Mesothelial cell of epicardium (in vitro differentiated cells): ENCODE measurements around the gene R3HDM4. TPM values are rescaled to one million over a fixed set of nuclear protein-coding genes. Genes with fewer than 3 reads are reported as not detected.

Experiments used
- DNase-seq, 2 experiments: peaks; one replicate each; pipeline ENCODE4 v3.0.0; 2021; ENCODE audit warnings: low spot score in 2 of 2; ENCODE audit not compliant: unreplicated experiment in 2 of 2
- H3K27ac Mint-ChIP-seq: 2 replicates; pipeline ENCODE4 v1.8.0; 2021; ENCODE audit warnings: mixed read lengths
- H3K27me3 Mint-ChIP-seq: 2 replicates; pipeline ENCODE4 v1.8.0; 2021; ENCODE audit warnings: low read depth, mixed read lengths
- H3K36me3 Mint-ChIP-seq: 2 replicates; pipeline ENCODE4 v1.8.0; 2021; ENCODE audit warnings: mixed read lengths
- H3K4me1 Mint-ChIP-seq: 2 replicates; pipeline ENCODE4 v1.8.0; 2021; ENCODE audit warnings: mixed read lengths
- H3K4me3 Mint-ChIP-seq: 2 replicates; pipeline ENCODE4 v1.8.0; 2021; ENCODE audit warnings: mild to moderate bottlenecking, moderate library complexity, mixed read lengths
- H3K9me3 Mint-ChIP-seq: 2 replicates; pipeline ENCODE4 v1.8.0; 2021; ENCODE audit warnings: mixed read lengths
- total RNA-seq: library from RNA; stranded (reverse); gene quantifications from 3 replicates; pipeline ENCODE4 v1.2.1, GENCODE V29; 2021
- TF ChIP-seq, protein P1 (sequence below): fragments of 200-600 bp; sonication (generic); IDR thresholded peaks from one replicate; pipeline ENCODE4 v1.5.0; 2021; ENCODE audit warnings: antibody characterized with exemption; ENCODE audit not compliant: unreplicated experiment

The R3HDM4 gene
- total RNA-seq, 1 donor from 2014 or later = 50.5 TPM

DNA sequence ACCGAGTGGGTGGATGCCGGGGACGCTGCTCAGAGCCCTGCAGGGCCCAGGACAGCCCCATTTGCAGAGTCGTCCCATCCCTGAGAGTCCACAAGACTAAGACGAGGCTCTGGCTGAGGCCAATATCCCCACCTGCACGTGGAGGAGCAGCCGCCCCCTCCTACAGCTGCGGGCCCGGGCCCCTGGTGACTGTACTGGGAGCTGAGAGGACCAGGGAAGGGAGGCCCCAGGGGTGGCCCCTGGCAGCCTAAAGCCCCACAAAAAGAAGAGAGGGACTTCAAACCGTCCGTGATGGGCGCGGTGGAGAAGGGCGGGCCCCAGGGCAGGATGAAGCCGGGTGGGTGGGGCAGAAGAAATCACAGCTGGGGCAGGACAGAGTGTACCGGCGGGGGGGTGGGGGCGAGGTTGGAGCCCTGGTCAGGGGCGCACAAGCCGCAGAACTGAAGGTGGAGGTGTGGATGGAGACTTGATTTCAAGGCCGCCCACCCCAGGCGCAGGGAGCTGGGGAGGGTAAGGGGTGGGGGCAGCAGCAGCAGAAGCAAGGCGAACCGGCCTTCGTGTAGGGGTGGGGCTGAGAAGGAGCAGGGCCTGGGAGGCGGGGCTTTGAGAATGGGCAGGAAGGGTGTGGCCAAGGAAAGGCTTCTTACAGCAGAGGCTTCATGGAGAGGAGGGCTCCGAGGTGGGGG is 40.6 kb downstream of the R3HDM4 start:
- Mint-ChIP-seq H3K4me1 (peaks cover 2% of the 10 kb centered on the region), H3K27me3 (peaks cover 2% of the 10 kb centered on the region), H3K9me3 (no peaks in the 10 kb centered on the region), H3K36me3 (peaks cover 16% of the 10 kb centered on the region), H3K4me3 (no peak overlapping the region), H3K27ac (peak overlapping the region; percentile 89)
- peak in 1 of 2 experiments; percentile 64 for DNase-seq
- TF ChIP-seq, protein P1, sequence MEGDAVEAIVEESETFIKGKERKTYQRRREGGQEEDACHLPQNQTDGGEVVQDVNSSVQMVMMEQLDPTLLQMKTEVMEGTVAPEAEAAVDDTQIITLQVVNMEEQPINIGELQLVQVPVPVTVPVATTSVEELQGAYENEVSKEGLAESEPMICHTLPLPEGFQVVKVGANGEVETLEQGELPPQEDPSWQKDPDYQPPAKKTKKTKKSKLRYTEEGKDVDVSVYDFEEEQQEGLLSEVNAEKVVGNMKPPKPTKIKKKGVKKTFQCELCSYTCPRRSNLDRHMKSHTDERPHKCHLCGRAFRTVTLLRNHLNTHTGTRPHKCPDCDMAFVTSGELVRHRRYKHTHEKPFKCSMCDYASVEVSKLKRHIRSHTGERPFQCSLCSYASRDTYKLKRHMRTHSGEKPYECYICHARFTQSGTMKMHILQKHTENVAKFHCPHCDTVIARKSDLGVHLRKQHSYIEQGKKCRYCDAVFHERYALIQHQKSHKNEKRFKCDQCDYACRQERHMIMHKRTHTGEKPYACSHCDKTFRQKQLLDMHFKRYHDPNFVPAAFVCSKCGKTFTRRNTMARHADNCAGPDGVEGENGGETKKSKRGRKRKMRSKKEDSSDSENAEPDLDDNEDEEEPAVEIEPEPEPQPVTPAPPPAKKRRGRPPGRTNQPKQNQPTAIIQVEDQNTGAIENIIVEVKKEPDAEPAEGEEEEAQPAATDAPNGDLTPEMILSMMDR = no peak

DNA sequence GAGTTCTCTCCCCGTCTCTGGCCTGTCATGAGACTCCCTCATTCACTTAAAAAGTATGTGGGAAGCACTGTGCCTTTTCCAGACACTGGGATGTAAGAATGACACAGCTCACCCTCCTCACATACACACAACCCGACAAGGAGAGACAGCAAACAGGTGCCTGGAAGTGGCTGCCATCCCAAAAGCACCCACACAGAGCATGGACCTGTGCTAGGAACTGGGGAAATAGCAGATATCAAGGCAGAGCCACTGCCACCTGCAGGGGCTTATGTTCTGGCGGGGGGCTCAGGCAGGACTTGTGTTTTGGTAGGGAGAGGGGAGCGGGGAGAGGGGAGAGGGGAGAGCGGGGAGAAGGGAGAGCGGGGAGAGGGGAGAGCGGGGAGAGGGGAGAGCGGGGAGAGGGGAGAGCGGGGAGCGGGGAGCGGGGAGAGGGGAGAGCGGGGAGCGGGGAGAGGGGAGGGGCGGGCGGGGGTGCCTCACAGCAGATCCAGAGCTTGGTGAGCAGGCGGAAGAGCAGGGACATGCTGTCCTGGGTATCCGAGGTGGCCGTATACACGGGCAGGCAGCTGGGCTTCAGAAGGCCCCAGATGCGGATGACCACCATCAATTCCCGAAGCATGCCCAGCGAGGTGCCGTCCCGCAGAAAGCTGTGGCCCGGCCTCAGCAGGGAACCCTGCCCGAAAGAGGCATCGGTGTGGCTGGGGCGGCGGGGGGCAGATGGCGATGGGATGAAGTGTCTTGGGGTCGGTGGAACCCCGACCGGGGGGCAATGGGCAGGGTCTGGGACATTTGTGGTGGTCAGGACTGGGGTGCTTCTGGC is 41.4 kb downstream of the R3HDM4 start:
- Mint-ChIP-seq H3K4me1 (peaks cover 2% of the 10 kb centered on the region), H3K27ac (peak overlapping the region; percentile 92), H3K27me3 (peaks cover 2% of the 10 kb centered on the region), H3K9me3 (no peaks in the 10 kb centered on the region), H3K4me3 (peak overlapping the region; percentile 28), H3K36me3 (peaks cover 16% of the 10 kb centered on the region)
- no peak for DNase-seq
- TF ChIP-seq, protein P1 = no peak

DNA sequence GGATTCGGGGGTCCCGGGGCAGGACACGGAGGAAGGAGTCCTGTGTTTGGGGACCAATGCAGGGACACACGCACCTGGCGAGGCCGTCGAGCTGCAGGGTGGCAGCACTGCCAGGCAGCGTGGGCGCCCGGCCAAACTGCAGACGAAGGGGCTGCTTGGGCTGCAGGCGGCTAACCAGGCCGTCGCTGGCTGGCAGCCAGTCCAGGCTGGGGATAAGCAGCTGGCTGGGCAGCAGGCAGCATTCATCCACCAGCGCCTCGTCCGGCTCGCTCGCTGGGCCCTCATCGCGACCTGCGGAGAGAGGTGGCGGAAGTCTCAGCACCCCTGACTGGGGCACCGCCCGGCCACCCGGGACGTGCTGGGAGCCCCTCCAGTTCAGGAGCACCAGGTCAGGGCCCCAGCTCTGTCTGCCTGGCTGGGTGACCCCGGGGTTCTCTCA is 42.0 kb downstream of the R3HDM4 start:
- Mint-ChIP-seq H3K27ac (no peak overlapping the region), H3K36me3 (peaks cover 16% of the 10 kb centered on the region), H3K27me3 (peaks cover 2% of the 10 kb centered on the region), H3K4me3 (no peak overlapping the region), H3K9me3 (no peaks in the 10 kb centered on the region), H3K4me1 (peaks cover 2% of the 10 kb centered on the region)
- TF ChIP-seq, protein P1 = no peak
- DNase-seq = no peak

DNA sequence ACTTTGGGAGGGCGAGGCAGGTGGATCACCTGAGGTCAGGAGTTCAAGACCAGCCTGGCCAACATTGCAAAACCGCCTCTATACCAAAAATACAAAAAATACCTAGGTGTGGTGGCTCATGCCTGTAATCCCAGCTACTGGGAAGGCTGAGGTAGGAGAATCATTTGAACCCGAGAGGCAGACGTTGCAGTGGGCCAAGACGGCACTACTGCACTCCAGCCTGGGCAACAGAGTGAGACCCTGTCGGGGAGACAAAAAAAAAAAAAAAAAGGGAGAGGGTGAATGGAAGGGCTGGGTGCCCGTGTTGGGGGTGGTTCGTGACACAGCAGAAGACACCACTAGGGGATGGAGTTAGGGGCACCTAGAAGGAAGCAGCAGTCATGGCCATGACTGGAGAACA is 42.7 kb downstream of the R3HDM4 start:
- Mint-ChIP-seq H3K36me3 (peaks cover 16% of the 10 kb centered on the region), H3K27ac (peak overlapping the region; percentile 60), H3K4me1 (peaks cover 2% of the 10 kb centered on the region), H3K27me3 (peaks cover 2% of the 10 kb centered on the region), H3K9me3 (no peaks in the 10 kb centered on the region), H3K4me3 (no peak overlapping the region)
- TF ChIP-seq, protein P1 = no peak
- DNase-seq = no peak

DNA sequence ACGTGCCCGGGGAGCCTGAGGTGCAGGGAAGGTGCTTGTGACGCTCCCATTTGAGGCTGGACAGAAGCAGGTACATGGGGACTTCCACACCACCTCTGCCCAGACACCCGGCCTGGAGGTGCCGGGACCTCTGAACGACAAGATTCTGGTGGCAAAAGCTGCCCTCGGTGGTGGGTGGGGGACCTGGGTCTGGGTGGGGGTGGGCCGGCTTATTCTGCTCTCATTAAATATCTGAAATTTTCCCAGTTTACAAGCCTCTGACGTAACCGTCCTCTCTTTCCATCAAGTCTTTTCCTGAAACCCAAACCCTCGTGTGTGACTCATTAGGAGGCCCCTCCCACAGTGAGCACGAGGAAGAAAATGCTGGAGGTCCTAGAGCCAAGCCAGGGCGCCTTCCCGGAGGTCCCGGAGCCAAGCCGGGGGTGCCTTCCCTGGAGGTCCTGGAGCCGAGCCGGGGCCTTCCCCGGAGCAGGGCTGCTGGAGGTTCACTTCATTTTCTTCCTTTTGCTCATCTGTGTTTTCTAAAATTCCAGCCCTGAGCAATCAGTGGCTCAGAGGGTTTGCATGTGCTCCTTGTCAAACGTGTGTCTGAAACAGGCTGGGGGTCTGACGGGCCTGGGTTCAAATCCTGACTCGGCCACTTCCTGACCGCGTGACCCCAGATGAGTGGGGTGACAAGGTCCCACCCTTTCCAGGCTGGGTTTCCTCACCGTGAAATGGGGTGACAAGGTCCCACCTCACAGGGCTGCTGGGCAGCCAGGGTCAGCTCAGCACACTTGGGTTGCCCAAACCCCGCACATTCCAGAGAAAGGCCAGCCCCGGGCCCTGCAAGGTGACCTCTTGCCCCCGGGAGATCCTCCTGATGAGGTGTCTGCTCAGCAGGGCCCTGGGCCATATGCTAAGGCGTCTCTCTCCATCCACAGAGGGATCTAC is 43.5 kb downstream of the R3HDM4 start:
- peaks cover 19% of the 10 kb centered on the region for H3K36me3 Mint-ChIP-seq
- no peaks in the 10 kb centered on the region for H3K9me3 Mint-ChIP-seq
- no peak overlapping the region for H3K4me3 Mint-ChIP-seq
- TF ChIP-seq, protein P1 = no peak
- H3K27ac Mint-ChIP-seq = no peak overlapping the region
- peaks cover 2% of the 10 kb centered on the region for H3K27me3 Mint-ChIP-seq
- DNase-seq = no peak
- H3K4me1 Mint-ChIP-seq = peaks cover 2% of the 10 kb centered on the region
